Measurements from ENCODE around the gene TAF4.
"Not testable (repeated sequence)": the region's sequence is repeated elsewhere in the genome, so short reads cannot be mapped to it uniquely, and the experiment has no call there.

TAF4 gene

DNA sequence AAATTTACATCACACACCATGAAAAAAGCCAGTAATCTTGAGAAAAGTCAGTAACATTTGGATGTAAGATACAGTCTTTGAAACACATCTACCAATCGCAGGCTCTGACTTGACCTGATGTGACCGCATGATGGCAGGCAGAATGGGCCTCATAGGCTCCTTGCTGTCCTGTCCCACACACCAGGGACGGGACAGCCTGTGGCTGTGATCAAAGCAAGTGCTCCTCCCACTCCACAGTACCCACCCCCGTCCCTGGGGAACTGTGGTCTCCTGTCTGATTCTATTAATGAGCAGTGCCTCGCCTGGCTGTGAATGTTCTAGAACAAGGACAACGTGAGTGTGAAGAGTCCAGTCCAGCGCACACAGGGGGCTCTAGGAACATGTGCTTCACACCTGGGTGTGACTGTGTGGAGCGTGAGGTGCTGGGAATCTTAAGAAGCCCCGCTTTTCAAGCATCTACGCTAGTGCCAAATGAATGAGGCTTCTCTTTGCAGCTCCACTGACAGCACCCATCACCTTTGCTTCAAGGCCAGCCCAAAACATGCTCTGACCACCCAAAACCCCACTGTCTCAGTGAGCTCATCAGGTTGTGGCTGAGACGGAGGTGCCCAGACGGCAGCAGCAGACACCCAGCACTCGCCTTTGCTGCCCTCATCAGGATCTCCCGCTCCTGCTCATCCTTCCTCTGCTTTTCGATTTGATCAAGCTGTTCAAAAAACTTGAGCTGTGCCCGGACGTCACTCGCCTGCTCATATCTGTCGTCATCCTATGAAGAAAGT is 67.1 kb downstream of the TAF4 start:
- DNase-seq, result no peak

DNA sequence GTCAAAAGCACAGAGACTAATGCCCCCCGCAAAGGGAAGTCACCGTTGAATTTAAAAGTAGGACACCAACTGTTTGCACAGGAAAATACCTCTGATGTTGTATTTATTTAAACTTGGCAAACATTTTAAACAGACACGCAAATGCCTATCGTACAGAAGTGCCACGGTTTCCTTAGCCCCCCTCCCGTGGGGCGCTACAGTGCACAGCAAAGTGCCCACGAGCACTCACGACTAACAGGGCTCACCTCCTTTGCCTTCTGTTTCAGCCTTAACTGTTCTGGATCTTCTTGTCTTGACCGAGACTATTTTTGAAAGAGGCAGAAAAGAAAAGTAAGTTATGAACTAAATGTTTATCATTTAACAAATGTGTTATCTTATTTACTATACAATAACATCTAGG is 67.8 kb downstream of the TAF4 start:
- no peak for DNase-seq

GRCh38 chr20:61997372-61997771 is 68.3 kb downstream of the TAF4 start:
- DNase-seq, result no peak

- DNase-seq, result no peak
These were observed 71.1 kb downstream of the TAF4 start for GRCh38 chr20:61994546-61994945.

DNA sequence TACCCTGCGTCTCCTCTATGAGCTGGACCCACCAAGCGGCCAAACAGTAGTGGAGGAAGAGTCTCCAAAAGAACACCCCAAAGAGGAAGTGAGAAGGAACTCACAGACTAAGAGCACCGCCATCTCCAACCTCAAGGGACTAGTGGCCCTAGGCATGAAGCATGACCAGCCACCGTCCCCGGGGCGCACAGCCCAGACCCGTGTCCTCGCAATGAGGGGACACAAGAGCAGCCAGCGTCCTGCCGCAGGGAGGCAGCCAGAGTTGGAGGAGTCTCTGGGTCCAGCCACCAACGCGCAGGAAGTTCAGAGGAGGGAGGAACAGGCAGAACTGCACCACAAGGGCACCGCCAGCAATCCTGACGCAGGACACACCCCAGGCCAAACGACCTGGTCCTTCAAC is 72.6 kb downstream of the TAF4 start:
- no peak for DNase-seq

DNA sequence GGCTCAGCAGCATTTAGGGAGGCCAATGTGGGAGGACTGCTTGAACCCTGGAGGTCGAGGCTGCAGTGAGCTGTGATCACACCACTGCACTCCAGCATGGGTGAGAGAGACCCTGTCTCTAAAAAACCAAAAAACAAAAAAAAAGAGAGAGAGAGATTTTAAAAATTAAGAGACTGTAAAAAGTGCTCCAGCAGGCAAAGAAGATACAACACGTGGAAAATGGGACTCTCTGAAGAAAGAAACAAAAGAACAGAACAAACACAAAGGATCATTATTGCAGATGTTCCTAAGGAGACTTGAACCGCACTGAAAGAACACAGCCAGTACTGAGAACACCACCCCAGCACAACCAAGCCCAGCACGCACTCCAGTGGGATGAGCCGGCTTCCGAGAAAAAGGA is 74.2 kb downstream of the TAF4 start:
- DNase-seq, result no peak

DNA sequence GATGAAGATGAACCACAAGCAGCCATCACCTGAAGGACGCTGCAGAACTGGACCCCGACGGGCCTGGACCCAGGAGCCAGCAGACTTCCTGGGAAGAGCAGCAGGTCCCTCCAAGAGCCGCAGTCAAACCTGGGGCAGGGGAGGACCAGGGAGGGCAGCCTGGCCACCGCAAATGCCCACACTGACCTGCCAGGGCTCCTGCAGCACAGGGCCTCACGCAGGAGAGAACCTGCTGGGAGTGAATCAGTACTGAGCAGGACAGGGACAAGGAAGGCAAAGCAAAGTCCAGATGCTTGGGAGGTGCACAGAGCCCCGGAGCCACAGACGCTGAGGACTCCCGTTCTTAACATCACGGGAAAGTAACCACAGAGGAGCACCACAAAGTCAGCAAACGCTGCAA is 75.2 kb downstream of the TAF4 start:
- no peak for DNase-seq

- no peak for DNase-seq
These were observed 75.9 kb downstream of the TAF4 start for GRCh38 chr20:61989741-61990140.

DNA sequence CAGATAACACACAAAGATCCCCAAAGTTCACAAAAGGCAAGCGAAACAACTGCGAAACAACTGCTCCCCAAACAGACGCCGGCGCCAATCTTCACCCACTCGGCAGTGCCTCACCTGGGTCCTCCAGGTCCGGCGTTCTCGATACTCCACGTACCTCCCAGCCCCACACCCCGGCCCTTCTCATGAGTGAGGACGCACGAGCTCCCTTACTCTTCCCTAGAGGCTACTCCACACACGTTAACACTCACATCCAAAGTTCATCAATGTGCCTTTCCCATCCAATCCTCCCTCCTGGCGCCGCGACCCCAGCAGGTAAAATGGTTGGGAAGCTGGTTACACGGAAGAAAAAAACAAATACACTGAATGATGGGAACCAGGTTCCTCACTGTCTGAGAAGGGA is 77.0 kb downstream of the TAF4 start:
- no peak for DNase-seq

- no peak for DNase-seq
These were observed 78.8 kb downstream of the TAF4 start for GRCh38 chr20:61986762-61987321.

GRCh38 chr20:61985096-61985495 is 80.6 kb downstream of the TAF4 start:
- DNase-seq, result no peak

GRCh38 chr20:61984431-61984830 is 81.2 kb downstream of the TAF4 start:
- not testable (repeated sequence) for DNase-seq

- no peak for DNase-seq
These were observed 81.7 kb downstream of the TAF4 start for GRCh38 chr20:61983965-61984364.

- no peak for DNase-seq
These were observed 82.7 kb downstream of the TAF4 start for GRCh38 chr20:61982951-61983315.

DNA sequence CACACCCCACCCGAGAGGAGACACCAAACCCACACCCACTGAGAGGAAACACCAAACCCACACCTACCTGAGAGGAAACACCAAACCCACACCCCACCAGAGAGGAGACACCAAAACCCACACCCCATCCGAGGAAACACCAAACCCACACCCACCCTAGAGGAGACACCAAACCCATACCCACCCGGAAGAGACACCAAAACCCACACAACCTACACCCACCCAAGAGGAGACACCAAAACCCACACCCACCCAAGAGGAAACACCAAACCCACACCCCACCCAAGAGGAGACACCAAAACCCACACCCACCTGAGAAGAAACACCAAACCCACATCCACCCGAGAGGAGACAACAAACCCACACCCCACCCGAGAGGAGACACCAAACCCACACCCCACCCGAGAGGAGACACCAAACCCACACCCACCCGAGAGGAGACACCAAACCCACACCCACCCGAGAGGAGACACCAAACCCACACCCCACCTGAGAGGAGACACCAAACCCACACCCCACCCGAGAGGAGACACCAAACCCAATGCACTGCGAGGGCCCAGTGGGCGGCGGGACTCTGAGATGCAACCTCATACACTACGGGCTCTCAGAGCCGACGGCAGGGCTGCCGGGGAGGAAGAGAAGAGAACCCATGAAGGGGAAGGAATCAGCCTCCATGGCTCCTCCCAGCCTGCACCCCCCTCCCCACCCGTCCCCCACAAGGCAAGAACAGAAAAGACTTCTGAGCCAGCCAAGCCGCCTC is 83.3 kb downstream of the TAF4 start:
- DNase-seq, result peak in 1 of 5 donors; percentile 16

GRCh38 chr20:61981691-61982090 is 84.0 kb downstream of the TAF4 start:
- not testable (repeated sequence) for DNase-seq

- DNase-seq, result peak in 1 of 5 donors; percentile 27
These were observed 84.8 kb downstream of the TAF4 start for GRCh38 chr20:61980647-61981583.

DNA sequence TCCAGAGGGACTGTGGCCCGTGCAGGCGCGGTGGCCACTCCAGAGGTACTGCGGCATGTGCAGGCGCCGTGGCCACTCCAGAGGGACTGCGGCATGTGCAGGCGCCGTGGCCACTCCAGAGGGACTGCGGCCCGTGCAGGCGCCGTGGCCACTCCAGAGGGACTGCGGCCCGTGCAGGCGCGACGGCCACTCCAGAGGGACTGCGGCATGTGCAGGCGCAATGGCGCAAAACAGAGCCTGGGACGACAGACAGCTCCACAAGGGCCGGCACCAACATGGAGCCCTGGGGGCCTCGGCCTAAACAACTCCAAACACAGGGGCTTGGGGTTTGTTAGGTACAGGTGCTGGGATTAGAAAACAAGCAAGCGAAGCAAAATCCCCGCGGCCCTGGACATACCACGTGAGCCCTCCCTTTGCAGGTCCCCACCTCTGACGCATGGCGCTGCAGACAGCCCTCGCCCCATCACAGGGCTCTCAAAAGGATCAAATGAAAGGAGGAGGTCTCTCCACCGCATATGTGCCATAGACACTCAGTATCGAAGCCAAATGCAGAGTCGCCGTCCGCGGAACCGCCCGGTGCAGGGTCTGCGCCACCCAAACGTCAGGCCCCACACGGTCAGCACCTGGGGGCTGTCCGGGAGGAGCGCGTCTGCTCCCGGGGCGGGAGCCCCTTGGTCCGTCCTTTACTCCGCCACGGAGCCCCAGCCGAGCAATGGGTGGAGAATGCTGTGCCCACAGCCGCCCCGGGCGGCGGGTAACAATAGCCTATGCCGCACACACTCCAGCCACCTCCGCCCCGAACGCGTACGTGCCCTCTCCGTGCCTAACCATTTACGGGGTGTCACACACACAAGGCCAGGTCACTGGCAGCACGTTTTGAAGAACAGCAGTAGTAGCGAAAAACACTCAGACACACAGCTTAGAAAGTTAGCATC is 85.7 kb downstream of the TAF4 start:
- no peak for DNase-seq

GRCh38 chr20:61979090-61979489 is 86.6 kb downstream of the TAF4 start:
- DNase-seq, result no peak

DNA sequence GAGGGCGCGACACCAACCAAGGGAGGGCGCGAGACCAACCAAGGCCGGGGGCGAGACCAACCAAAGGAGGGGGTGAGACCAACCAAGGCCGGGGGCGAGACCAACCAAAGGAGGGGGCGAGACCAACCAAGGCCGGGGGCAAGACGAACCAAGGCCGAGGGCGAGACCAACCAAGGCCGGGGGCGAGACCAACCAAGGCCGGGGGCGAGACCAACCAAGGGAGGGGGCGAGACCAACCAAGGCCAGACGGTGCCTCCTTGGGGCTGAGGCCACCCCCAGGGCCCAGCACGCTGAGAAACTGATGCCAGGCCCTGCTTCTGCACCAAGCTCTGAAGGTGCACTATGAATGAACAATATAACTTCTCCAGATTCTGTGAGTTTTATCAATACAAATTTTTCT is 87.2 kb downstream of the TAF4 start:
- DNase-seq, result no peak

DNA sequence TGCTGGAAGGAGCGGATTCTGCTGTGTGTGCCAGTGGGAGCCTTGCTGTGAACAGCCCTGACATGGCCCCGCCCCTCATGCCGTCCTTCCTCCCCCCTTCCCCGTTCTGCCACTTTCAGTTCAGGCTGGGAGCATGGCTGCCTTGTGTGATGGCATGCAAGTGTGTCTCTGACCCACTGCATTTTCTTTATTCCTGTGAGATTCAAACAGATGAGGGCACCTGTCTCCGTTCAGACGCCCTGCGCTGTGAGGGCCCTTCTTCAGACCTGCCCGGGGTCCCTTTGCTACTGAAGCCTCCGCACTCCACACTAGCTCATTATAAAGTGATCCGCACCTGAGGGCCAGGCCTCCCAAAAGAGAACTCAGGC is 88.3 kb downstream of the TAF4 start:
- DNase-seq, result no peak
